Trophoblast cell (in vitro differentiated cells and primary cell): ENCODE results near the gene KANK2.

ENCODE experiments used
- DNase-seq, 2 donors: peaks; one replicate each; pipeline ENCODE4 v3.0.0-alpha.2; 2016
- H2AFZ ChIP-seq: 2 replicates; pipeline ENCODE4 v1.6.1; 2013; ENCODE audit warnings: low read length, moderate library complexity, mild to moderate bottlenecking; ENCODE audit not compliant: insufficient read depth, poor library complexity
- H2AK5ac ChIP-seq: 2 replicates; pipeline ENCODE4 v1.6.1; 2013; ENCODE audit warnings: mild to moderate bottlenecking, low read length
- H2BK120ac ChIP-seq: 2 replicates; pipeline ENCODE4 v1.6.1; 2013; ENCODE audit warnings: low read length, mild to moderate bottlenecking, moderate library complexity; ENCODE audit not compliant: insufficient read depth, poor library complexity
- H2BK12ac ChIP-seq: 2 replicates; pipeline ENCODE4 v1.6.1; 2013; ENCODE audit warnings: mild to moderate bottlenecking, low read length, moderate library complexity
- H2BK5ac ChIP-seq: 2 replicates; pipeline ENCODE4 v1.6.1; 2013; ENCODE audit warnings: low read length, low read depth, moderate library complexity, mild to moderate bottlenecking; ENCODE audit not compliant: poor library complexity
- H3K14ac ChIP-seq: 2 replicates; pipeline ENCODE4 v1.6.1; 2013; ENCODE audit warnings: mild to moderate bottlenecking, low read length
- H3K18ac ChIP-seq: 2 replicates; pipeline ENCODE4 v1.6.1; 2013; ENCODE audit warnings: mild to moderate bottlenecking, low read length
- H3K23ac ChIP-seq: 2 replicates; pipeline ENCODE4 v1.6.1; 2013; ENCODE audit warnings: low read length
- H3K27ac ChIP-seq: 2 replicates; pipeline ENCODE4 v1.5.1; 2013; ENCODE audit warnings: low read depth, mild to moderate bottlenecking, inconsistent platforms, low read length, moderate library complexity
- H3K27me3 ChIP-seq: 2 replicates; pipeline ENCODE4 v1.6.1; 2013; ENCODE audit warnings: inconsistent platforms, mild to moderate bottlenecking, low read length, moderate library complexity; ENCODE audit not compliant: insufficient read depth
- H3K36me3 ChIP-seq, 2 experiments: 1 replicate in 1 of 2; 2 replicates in 1 of 2; pipeline ENCODE4 v1.6.1; 2013; ENCODE audit warnings: low read length in 2 of 2, mild to moderate bottlenecking in 2 of 2, moderate library complexity in 1 of 2; ENCODE audit not compliant: insufficient read depth in 2 of 2, control insufficient read depth in 1 of 2
- H3K4ac ChIP-seq: 2 replicates; pipeline ENCODE4 v1.6.1; 2013; ENCODE audit warnings: low read depth, mild to moderate bottlenecking, low read length, moderate library complexity
- H3K4me1 ChIP-seq, 2 experiments: 1 replicate in 1 of 2; 2 replicates in 1 of 2; pipeline ENCODE4 v1.6.1; 2013; ENCODE audit warnings: low read length in 2 of 2, mild to moderate bottlenecking in 2 of 2, moderate library complexity in 1 of 2; ENCODE audit not compliant: insufficient read depth in 2 of 2, control insufficient read depth in 1 of 2
- H3K4me2 ChIP-seq: 2 replicates; pipeline ENCODE4 v1.6.1; 2013; ENCODE audit warnings: inconsistent platforms, mild to moderate bottlenecking, low read length, moderate library complexity
- H3K4me3 ChIP-seq: 2 replicates; pipeline ENCODE4 v1.5.1; 2013; ENCODE audit warnings: mild to moderate bottlenecking, low read depth, low read length, inconsistent platforms
- H3K79me1 ChIP-seq: one replicate; pipeline ENCODE4 v1.6.1; 2013; ENCODE audit warnings: low read length
- H3K79me2 ChIP-seq: 2 replicates; pipeline ENCODE4 v1.6.1; 2013; ENCODE audit warnings: low read length, mild to moderate bottlenecking; ENCODE audit not compliant: control insufficient read depth, insufficient read depth, poor library complexity
- H3K9ac ChIP-seq: 2 replicates; pipeline ENCODE4 v1.6.1; 2013; ENCODE audit warnings: mild to moderate bottlenecking, low read length
- H3K9me3 ChIP-seq: 2 replicates; pipeline ENCODE4 v1.6.1; 2013; ENCODE audit warnings: low read depth, mild to moderate bottlenecking, control low read depth, inconsistent platforms, low read length; ENCODE audit not compliant: insufficient read depth
- H4K12ac ChIP-seq: 2 replicates; pipeline ENCODE4 v1.6.1; 2013; ENCODE audit warnings: low read depth, mild to moderate bottlenecking, low read length, moderate library complexity
- H4K8ac ChIP-seq: 2 replicates; pipeline ENCODE4 v1.6.1; 2013; ENCODE audit warnings: low read depth, mild to moderate bottlenecking, low read length, moderate library complexity
- H4K91ac ChIP-seq: one replicate; pipeline ENCODE4 v1.6.1; 2013; ENCODE audit warnings: low read depth, mild to moderate bottlenecking, low read length, moderate library complexity
- WGBS: extraction: QIAGEN DNeasy Blood & Tissue Kit; methylation state at CpG from one replicate; pipeline ENCODE4 v1.1.7; 2013; ENCODE audit warnings: missing lambda C conversion rate; ENCODE audit not compliant: insufficient read length, insufficient coverage; ENCODE audit errors: extremely low coverage; 5-methylcytosine and 5-hydroxymethylcytosine counted together

Gene KANK2

DNA sequence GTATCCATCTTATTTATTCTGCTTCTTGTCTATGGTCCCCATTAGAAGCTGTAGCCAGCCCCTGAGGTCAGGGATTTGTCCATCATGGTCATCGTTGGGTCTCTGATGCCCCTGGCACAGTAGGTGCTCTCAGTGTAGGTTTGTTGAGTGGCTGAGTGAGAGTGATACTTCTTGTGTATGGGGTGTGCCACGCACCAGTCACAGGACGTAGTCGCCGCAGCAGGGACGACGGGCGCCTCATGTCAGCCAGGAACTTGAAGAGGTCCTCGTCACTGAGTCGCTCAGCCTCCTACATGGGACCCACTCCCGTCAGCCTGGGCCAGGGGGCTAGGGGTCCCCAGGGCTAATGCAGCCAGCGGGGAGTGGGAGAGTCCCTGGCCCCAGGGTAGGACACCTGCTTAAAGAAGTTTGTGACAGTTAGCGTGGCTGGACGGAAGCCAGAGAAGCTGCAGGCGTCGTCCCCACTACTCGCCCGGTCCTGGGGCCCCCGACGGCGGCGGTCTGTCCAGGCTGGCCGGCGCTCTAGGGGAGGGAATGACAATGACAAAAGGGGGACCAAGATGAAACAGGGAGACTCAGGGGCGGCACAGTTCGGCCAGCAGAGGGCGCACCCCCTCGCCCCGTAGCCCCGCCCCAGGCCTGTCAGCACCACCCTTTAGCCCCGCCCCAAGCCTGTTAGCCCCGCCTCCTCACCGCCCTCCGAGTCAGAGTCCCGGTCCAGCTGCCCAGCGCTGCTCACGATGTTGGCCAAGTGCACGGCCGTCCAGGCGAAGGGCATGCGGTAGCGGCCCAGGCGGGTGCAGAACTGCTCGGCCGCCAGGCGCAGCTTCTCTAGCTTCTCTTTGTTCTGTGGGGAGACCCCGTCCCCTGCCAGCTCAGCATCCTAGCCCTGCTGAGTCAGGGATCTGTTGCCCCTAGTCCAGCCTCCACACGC is 45.8 kb upstream of the KANK2 start:
- H2AFZ ChIP-seq: no peak overlapping the region

DNA sequence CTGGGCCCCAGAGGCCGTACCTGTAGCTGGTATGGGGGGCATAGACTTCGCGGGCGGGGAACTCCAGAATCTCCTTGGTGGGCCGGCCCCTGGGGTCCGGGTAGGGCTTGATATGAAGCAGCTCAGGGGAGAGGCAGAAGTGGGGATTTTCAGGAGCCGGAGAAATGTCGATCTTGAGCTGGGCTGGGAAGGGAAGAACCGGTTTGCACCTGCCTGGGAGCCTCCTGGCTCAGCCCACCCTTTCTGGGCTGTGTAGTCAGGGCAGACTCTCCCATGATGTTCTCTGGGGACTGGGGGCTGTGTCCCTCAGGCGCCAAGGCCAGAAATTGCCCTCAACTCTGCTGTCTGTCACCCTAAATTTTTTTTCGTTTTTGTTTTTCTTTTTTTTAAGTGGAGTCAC is 44.7 kb upstream of the KANK2 start:
- H3K27ac ChIP-seq: no peak overlapping the region
- peaks cover 13 to 18% of the 10 kb centered on the region in 2 experiments for H3K36me3 ChIP-seq
- H4K8ac ChIP-seq: no peak overlapping the region
- no peak for DNase-seq
- H3K4me3 ChIP-seq: no peak overlapping the region
- no peak overlapping the region for H3K23ac ChIP-seq
- H3K4me2 ChIP-seq: no peak overlapping the region
- no peak overlapping the region for H3K18ac ChIP-seq
- no peak overlapping the region for H2BK5ac ChIP-seq
- no peak overlapping the region for H2BK120ac ChIP-seq
- no peak overlapping the region for H2AFZ ChIP-seq
- H3K14ac ChIP-seq: no peak overlapping the region
- H3K9ac ChIP-seq: no peak overlapping the region
- no peaks in the 10 kb centered on the region for H3K27me3 ChIP-seq
- WGBS: no CpG with 5 or more reads among the region's 11 CpGs
- peaks cover 4% of the 10 kb centered on the region in 2 experiments for H3K4me1 ChIP-seq
- peaks cover 1% of the 10 kb centered on the region for H3K9me3 ChIP-seq
- H2BK12ac ChIP-seq: no peak overlapping the region
- H4K12ac ChIP-seq: no peak overlapping the region
- H4K91ac ChIP-seq: no peak overlapping the region
- no peak overlapping the region for H3K4ac ChIP-seq
- H2AK5ac ChIP-seq: no peak overlapping the region
- H3K79me1 ChIP-seq: no peaks in the 10 kb centered on the region
- H3K79me2 ChIP-seq: no peaks in the 10 kb centered on the region

More for the DNA sequence above, 45.8 kb upstream of the KANK2 start:
- Histone ChIP-seq H3K4me3 (no peak overlapping the region), H3K4me1 (peaks cover 4% of the 10 kb centered on the region in 2 experiments), H2BK120ac (no peak overlapping the region), H3K27ac (no peak overlapping the region), H2BK12ac (no peak overlapping the region), H2BK5ac (no peak overlapping the region), H3K23ac (no peak overlapping the region), H4K91ac (no peak overlapping the region), H3K4ac (no peak overlapping the region), H3K27me3 (no peaks in the 10 kb centered on the region), H3K79me2 (no peaks in the 10 kb centered on the region), H3K4me2 (peak overlapping the region; percentile 42), H2AK5ac (no peak overlapping the region), H3K14ac (no peak overlapping the region), H3K9me3 (peaks cover 1% of the 10 kb centered on the region), H3K36me3 (peaks cover 18 to 20% of the 10 kb centered on the region in 2 experiments), H4K8ac (no peak overlapping the region), H3K18ac (no peak overlapping the region), H3K79me1 (no peaks in the 10 kb centered on the region), H4K12ac (peak overlapping the region; percentile 12), H3K9ac (no peak overlapping the region)
- DNase-seq: peak; percentile 64 to 76
- WGBS: no CpG with 5 or more reads among the region's 48 CpGs

DNA sequence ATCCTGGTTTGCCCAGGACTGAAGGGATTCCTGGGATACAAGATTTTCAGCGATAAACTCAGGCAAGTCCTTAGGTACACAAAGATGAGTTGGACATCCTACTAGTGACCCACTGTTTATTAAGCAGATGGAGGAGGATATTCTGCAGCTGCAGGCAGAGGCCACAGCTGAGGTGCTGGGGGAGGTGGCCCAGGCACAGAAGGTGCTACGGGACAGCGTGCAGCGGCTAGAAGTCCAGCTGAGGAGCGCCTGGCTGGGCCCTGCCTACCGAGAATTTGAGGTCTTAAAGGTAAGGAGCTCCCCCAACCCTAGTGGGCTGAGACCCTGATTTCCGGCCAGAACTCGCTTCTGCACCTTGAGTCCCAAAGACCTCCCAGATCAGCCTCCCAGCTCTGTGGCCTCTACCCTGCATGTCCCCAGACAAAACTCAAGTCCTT is 42.7 kb upstream of the KANK2 start:
- no CpG with 5 or more reads among the region's 8 CpGs for WGBS
- Histone ChIP-seq H3K79me2 (no peaks in the 10 kb centered on the region), H3K4me3 (no peak overlapping the region), H3K79me1 (no peaks in the 10 kb centered on the region), H2AK5ac (no peak overlapping the region), H3K27me3 (no peaks in the 10 kb centered on the region), H2AFZ (no peak overlapping the region), H3K9ac (no peak overlapping the region), H2BK12ac (no peak overlapping the region), H3K36me3 (peaks cover 17 to 21% of the 10 kb centered on the region in 2 experiments), H3K14ac (no peak overlapping the region), H3K23ac (no peak overlapping the region), H3K18ac (no peak overlapping the region), H3K4me1 (peaks cover 4% of the 10 kb centered on the region in 2 experiments), H2BK120ac (no peak overlapping the region), H4K91ac (no peak overlapping the region), H3K27ac (no peak overlapping the region), H3K4me2 (no peak overlapping the region), H3K9me3 (peaks cover 1% of the 10 kb centered on the region), H2BK5ac (no peak overlapping the region), H3K4ac (no peak overlapping the region), H4K12ac (no peak overlapping the region), H4K8ac (no peak overlapping the region)
- no peak for DNase-seq

DNA sequence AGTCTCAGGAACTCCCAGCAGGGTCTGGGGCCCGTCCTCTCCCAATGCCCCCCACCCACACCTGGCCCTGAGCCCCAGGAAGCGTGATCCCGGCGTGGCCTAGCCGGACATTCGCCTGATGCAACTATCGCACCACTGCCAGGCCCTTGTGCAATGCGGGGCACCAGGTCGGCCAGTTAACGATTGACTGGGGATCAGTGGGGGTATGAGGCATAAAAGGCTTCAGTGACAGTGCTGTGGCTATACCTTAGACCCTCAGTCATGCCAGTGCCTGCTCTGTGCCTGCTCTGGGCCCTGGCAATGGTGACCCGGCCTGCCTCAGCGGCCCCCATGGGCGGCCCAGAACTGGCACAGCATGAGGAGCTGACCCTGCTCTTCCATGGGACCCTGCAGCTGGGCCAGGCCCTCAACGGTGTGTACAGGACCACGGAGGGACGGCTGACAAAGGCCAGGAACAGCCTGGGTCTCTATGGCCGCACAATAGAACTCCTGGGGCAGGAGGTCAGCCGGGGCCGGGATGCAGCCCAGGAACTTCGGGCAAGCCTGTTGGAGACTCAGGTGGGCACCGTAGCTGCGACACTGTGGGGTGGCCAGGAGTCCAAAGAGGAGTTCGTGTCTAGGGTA is 42.1 kb upstream of the KANK2 start, which contains the start of gene ANGPTL8:
Gene ANGPTL8 (plus strand): TSS at position 243 of the 624 bp plus-strand sequence. CDS start 19 bp downstream, at position 262.
- WGBS: no CpG with 5 or more reads among the region's 23 CpGs
- no peak within 1 kb of the TSS for H4K8ac ChIP-seq
- no peak within 1 kb of the TSS for H2AK5ac ChIP-seq
- no peak within 1 kb of the TSS for H2BK5ac ChIP-seq
- no peak within 1 kb of the TSS for H3K14ac ChIP-seq
- H3K27me3 ChIP-seq: no peaks in the 10 kb centered on the region
- no peak for DNase-seq
- no peak within 1 kb of the TSS for H3K23ac ChIP-seq
- no peak within 1 kb of the TSS for H3K4ac ChIP-seq
- H3K4me3 ChIP-seq: no peak within 1 kb of the TSS
- no peak within 1 kb of the TSS for H3K27ac ChIP-seq
- no peak within 1 kb of the TSS for H3K9ac ChIP-seq
- no peak within 1 kb of the TSS for H2BK120ac ChIP-seq
- H2AFZ ChIP-seq: no peak within 1 kb of the TSS
- H2BK12ac ChIP-seq: no peak within 1 kb of the TSS
- H3K18ac ChIP-seq: no peak within 1 kb of the TSS
- H3K36me3 ChIP-seq: peaks cover 17 to 21% of the 10 kb centered on the region in 2 experiments
- H4K12ac ChIP-seq: no peak within 1 kb of the TSS
- H3K79me1 ChIP-seq: no peaks in the 10 kb centered on the region
- H3K79me2 ChIP-seq: no peaks in the 10 kb centered on the region
- H3K4me1 ChIP-seq: peaks cover 4% of the 10 kb centered on the region in 2 experiments
- H3K9me3 ChIP-seq: peaks cover 1% of the 10 kb centered on the region
- no peak within 1 kb of the TSS for H3K4me2 ChIP-seq
- no peak within 1 kb of the TSS for H4K91ac ChIP-seq
